NCI-H1092 treated with DMSO at 0.1 percent for 48 hours (cell line): ENCODE data around the gene CATSPER3.

Experiments used
- DNase-seq: peaks from one replicate; lab custom pipeline; 2025; lab: John Stamatoyannopoulos, UW

The CATSPER3 gene

GRCh38 chr5:135010502-135011354 is 43.0 kb downstream of the CATSPER3 start:
- no peak for DNase-seq

- DNase-seq = no peak
Observed at GRCh38 chr5:135011355-135012032, 43.8 kb downstream of the CATSPER3 start.

DNA sequence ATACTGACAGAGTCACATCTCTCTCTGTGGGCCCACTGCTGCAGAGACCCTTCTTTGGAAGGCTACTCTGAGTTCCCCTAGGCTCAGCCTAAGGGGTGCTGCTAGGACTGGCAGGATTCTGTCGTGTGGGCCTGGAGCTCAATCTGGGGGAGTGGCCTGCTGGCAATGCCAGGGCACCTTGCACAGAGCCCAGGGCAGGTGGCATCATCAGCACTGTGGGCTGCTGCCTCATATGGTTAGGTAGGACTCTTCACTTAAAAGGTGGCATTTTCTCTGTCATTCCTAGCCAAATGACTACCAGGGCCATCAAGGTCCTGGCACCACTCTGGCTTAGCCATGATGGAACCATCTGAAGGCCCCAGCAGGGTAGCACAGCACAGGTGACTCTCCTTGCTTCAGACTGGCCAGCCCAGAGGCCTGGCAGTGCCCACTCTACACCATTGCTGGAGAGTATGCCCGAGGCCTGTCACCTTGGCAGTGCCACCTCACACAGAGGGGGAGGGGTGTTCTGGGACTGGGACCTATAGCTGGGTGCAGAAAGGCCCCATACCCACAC is 44.4 kb downstream of the CATSPER3 start:
- DNase-seq = no peak

DNA sequence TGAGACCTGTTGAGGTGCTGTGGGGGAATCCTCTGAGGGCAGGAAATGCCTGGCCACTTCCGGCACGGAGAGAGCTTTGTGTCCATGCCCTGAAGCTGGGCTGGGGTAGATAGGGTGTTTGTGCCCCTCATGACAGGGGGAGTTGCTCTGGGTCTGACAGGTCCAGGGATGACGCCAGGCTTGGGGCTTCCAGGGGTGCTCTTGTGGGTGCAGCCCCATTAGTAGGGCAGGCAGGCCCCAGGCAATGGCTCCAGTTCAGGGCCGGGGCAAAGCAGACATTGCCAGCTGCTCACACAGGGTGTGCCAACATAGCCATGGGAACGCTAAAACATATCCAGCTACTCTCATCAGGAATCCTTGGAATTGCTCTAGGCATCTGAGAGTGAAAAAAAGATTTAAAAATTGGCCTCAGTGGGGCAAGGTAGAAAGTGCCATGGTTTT is 45.3 kb downstream of the CATSPER3 start:
- DNase-seq = no peak

- no peak for DNase-seq
Observed at GRCh38 chr5:135013445-135013844, 45.7 kb downstream of the CATSPER3 start.

DNA sequence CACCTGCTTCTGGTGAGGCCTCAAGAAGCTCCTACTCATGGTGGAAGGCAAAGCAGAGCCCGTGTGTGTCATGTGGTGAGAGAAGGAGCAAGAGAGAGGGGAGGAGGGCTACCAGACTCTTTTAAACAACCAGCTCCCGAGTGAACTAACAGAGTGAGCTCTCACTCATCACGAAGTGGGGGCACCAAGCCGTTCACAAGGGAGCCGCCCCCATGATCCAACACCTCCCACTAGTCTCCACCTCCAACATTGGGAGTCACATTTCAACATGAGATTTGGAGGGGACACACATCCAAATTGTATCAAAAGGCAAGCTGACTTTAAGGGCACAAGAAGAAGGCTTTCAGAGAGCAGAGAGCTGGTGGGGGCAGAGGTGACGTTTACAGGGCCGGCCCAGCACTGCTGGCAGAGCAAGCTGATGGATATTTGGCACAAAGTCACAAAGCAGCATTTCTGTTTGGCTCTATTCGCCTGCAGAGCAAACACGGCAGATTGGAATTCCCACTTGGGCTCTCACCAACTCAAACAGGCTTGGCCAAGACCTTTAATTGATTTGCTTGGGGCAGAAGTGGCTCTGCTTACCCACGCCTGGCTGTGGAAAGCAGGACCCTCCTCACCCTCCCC is 46.4 kb downstream of the CATSPER3 start:
- DNase-seq = peak; percentile 23

DNA sequence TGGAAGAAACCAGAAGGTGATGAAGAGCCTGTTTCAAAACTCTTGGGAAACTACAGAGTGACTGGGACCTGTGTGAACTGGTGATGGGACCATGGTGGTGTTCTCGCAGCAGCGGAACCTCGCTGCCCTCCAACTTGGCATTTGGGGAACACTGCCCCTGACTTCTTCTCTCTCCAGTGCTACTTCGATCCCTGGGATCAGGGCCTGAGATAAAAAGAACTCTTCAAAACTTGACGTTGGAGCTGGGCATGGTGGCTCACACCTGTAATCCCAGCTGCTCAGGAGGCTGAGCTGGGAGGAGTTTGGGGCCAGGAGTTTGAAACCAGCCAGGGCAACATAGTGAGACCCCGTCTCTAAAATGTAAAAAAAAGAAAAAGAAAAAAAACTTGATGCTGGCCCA is 48.2 kb downstream of the CATSPER3 start:
- no peak for DNase-seq

GRCh38 chr5:135016861-135017290 is 49.2 kb downstream of the CATSPER3 start:
- DNase-seq = no peak

GRCh38 chr5:135018457-135018856 is 50.8 kb downstream of the CATSPER3 start:
- no peak for DNase-seq

GRCh38 chr5:135019314-135019713 is 51.6 kb downstream of the CATSPER3 start:
- DNase-seq = no peak

DNA sequence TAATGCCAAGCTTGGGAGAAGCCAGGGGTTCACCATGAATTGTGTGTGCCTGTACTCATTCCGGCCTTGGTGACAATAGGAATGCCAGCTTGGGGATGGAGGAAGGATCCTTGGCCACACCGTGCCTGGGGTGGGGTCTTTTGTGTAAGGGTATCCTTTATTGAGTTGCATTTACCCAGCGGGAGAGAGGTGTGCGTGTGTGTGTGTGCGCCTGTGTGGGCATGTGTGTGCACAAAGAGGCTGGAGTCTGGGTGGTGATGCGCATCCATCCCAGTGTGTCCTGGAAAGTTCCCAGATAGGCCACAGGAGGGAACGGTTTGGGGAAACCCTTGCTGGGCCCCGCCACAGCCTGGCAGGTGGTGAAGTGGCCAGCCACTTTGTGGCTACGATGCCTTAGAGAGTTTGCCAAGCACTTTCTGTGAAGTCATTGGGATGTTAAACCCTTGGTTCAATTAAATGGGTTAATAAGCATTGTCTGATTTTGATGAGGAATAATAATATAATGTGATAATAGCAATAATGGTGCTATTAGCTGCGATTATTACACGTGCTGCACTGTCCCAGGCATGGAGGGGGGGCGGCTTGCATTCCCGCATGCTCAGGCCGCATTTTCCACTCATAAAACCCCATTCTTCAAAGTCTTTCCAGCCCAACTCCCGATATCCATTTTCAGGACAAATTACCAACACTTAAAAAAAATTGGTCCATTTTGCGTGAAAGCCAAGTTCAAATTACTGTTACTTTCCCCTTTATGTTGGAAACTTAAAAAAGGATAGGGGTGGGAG is 52.6 kb downstream of the CATSPER3 start:
- DNase-seq = no peak

DNA sequence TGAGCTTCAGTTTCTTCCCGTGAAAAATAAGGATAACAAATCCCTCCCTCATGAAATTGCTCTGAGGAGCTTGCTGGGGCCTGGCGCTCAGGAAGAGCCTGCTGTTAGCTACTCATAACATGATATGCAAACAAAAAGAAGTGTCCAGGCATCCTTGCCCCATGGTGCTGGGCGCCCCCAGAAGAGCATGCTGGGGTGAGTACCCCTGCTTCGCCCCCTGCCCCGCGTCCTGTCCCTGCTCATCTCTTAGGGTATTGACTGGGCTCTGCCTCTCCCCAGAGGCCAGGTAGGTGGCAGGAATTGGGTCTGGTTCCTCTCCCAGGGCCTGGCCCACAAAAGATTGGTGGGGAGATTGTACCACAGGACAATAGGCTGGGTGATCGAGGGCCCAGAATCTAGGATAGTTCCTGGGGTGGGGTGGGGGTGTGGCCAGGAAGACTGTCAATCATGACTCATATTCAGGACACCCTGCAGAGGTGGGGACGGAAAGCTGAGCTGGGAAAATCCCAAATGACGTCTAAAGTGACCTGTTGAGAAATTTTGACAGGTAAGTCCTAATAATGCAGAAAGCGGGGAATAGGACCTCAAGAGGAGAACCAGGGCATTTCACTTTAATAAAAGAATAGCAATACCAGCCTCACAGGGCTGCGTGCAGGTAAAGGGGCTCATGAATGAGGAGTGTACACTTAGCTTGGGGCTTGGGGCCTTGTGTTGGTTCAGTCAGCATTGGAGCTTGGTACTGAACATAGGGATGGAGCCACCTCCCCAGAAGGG is 57.4 kb downstream of the CATSPER3 start:
- DNase-seq = no peak

- no peak for DNase-seq
Observed at GRCh38 chr5:135025730-135026644, 58.3 kb downstream of the CATSPER3 start.

DNA sequence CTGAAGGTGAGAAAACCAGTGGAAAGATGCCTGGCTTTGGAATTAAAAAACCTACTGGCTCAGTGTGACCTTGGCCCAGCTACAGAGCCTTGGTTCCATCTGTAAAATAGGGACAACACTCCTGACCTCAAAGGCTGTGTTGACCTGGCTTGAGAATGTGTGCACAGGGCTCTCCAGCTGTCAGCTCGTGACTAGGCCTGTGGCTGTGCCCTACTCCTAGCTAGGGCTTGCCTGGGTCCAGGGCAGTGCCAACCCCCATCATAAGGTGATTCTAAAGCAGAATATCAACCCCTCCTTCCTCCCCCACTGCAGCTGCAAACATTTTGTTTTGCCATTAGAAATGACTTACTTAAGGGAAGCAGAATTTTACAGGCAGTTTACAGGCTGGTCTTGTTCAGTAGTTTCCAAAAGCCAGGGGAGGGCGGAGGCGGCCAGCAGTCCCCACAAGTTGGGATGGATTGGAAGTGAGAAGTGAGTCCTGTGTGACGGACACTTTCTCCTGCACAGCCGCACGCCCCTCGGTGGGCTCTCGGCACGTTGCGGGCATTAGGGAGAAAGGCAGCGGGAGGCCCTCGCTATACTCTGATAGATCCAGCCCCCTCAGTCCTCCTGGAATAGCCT is 59.0 kb downstream of the CATSPER3 start:
- DNase-seq = no peak

GRCh38 chr5:135027266-135027696 is 59.6 kb downstream of the CATSPER3 start:
- DNase-seq = no peak

GRCh38 chr5:135027697-135028615 is 60.2 kb downstream of the CATSPER3 start:
- DNase-seq = no peak

GRCh38 chr5:135028791-135029476 is 61.2 kb downstream of the CATSPER3 start:
- DNase-seq = no peak
